ENCODE results near the gene NRXN3.
"Not testable (repeated sequence)": the region's sequence is repeated elsewhere in the genome, so short reads cannot be mapped to it uniquely, and the experiment has no call there.

NRXN3 gene

GRCh38 chr14:78986989-78987388 is 816.8 kb downstream of the NRXN3 start:
- no peak for DNase-seq

- no peak for DNase-seq
Observed at GRCh38 chr14:78989221-78989620, 819.0 kb downstream of the NRXN3 start.

- DNase-seq, result no peak
Observed at GRCh38 chr14:78992867-78993266, 822.7 kb downstream of the NRXN3 start.

GRCh38 chr14:78997811-78998210 is 827.6 kb downstream of the NRXN3 start:
- DNase-seq, result peak in 27 of 58 donors; percentile 0 to 58 (median 7)

GRCh38 chr14:79009286-79009685 is 839.1 kb downstream of the NRXN3 start:
- no peak for DNase-seq

GRCh38 chr14:79011091-79011919 is 841.1 kb downstream of the NRXN3 start:
- peak in 3 of 58 donors; percentile 1 to 25 (median 12) for DNase-seq

- no peak for DNase-seq
Observed at GRCh38 chr14:79011920-79012204, 841.7 kb downstream of the NRXN3 start.

- no peak for DNase-seq
Observed at GRCh38 chr14:79016828-79017505, 846.8 kb downstream of the NRXN3 start.

GRCh38 chr14:79017561-79017960 is 847.4 kb downstream of the NRXN3 start:
- no peak for DNase-seq

- no peak for DNase-seq
Observed at GRCh38 chr14:79018836-79019235, 848.7 kb downstream of the NRXN3 start.

GRCh38 chr14:79019898-79020297 is 849.7 kb downstream of the NRXN3 start:
- not testable (repeated sequence) for DNase-seq

GRCh38 chr14:79021766-79022165 is 851.6 kb downstream of the NRXN3 start:
- DNase-seq, result no peak

- no peak for DNase-seq
Observed at GRCh38 chr14:79027138-79027537, 857.0 kb downstream of the NRXN3 start.

GRCh38 chr14:79028281-79028680 is 858.1 kb downstream of the NRXN3 start:
- no peak for DNase-seq

- no peak for DNase-seq
Observed at GRCh38 chr14:79036441-79036840, 866.3 kb downstream of the NRXN3 start.

GRCh38 chr14:79037106-79037505 is 866.9 kb downstream of the NRXN3 start:
- no peak for DNase-seq

- DNase-seq, result peak in 1 of 58 donors; percentile 0
Observed at GRCh38 chr14:79037593-79037992, 867.4 kb downstream of the NRXN3 start.

- no peak for DNase-seq
Observed at GRCh38 chr14:79040790-79041189, 870.6 kb downstream of the NRXN3 start.

- peak in 17 of 58 donors; percentile 1 to 52 (median 14) for DNase-seq
Observed at GRCh38 chr14:79043194-79043889, 873.2 kb downstream of the NRXN3 start.

- DNase-seq, result peak in 6 of 58 donors; percentile 1 to 30 (median 12)
Observed at GRCh38 chr14:79044894-79045624, 874.9 kb downstream of the NRXN3 start.

All from anterior cingulate cortex (tissue), 58 donors.